BJ (cell line): ENCODE results near the gene ANKRD13B. TPM values are rescaled to one million over a fixed set of nuclear protein-coding genes. Genes with fewer than 3 reads are reported as not detected.

Experiments used
- CTCF ChIA-PET: fragments of 350-600 bp; formaldehyde crosslinking; extraction: SDS; loops from one replicate; lab custom pipeline; 2021; ENCODE audit warnings: antibody characterized with exemption, inconsistent platforms; lab: Yijun Ruan, JAX
- POLR2A ChIA-PET: fragments of 300-600 bp; sonication (Branson Sonifier 250); formaldehyde crosslinking; extraction: SDS; loops from one replicate; lab custom pipeline; 2021; ENCODE audit warnings: antibody characterized with exemption; lab: Charles Lee
- DNase-seq: peaks from one replicate; pipeline ENCODE4 v3.0.0-alpha.2; 2011; ENCODE audit warnings: low read depth
- H3K27me3 ChIP-seq: 2 replicates; pipeline ENCODE4 v1.6.0; 2011; ENCODE audit warnings: low read length; ENCODE audit not compliant: control insufficient read depth, insufficient read depth
- H3K36me3 ChIP-seq: 2 replicates; pipeline ENCODE4 v1.5.1; 2011; ENCODE audit warnings: low read length; ENCODE audit not compliant: control insufficient read depth, insufficient read depth
- H3K4me3 ChIP-seq: 2 replicates; pipeline ENCODE4 v1.5.1; 2011; ENCODE audit warnings: low read depth, mild to moderate bottlenecking, control low read depth, low read length
- polyA plus RNA-seq: library from polyadenylated mRNA; depleted of rRNA; stranded (reverse); fragments of >200 nt; gene quantifications from 2 replicates; pipeline ENCODE4 v1.2.3, GENCODE V29; 2011
- TF ChIP-seq, protein P1 (sequence below): IDR thresholded peaks from 2 replicates; pipeline ENCODE4 v1.5.1; 2011; ENCODE audit warnings: low read depth, mild to moderate bottlenecking, control low read depth, inconsistent platforms, low read length, moderate library complexity; ENCODE audit not compliant: insufficient read depth

Gene ANKRD13B
- polyA plus RNA-seq, 1 experiment, result 3.1 TPM

- ChIA-PET POLR2A (interaction anchor here (0.7 kb wide), 1 partner anchor 217 kb away, joined by 5 read pairs; no protein-coding TSS in a partner anchor), CTCF (interaction anchor here (0.6 to 4.7 kb wide), 23 partner anchors 9 to 467 kb away, joined by 3 to 61 read pairs (median 4); partner anchors contain the start of genes ABHD15 and TP53I13)
- peaks cover 3% of the 10 kb centered on the region for H3K36me3 ChIP-seq
- DNase-seq, result no peak
- H3K27me3 ChIP-seq, result no peaks in the 10 kb centered on the region
- 0 out of 2 replicates have a peak overlapping the region, but pooled peaks have one; percentile 10 for H3K4me3 ChIP-seq
- TF ChIP-seq, protein P1, sequence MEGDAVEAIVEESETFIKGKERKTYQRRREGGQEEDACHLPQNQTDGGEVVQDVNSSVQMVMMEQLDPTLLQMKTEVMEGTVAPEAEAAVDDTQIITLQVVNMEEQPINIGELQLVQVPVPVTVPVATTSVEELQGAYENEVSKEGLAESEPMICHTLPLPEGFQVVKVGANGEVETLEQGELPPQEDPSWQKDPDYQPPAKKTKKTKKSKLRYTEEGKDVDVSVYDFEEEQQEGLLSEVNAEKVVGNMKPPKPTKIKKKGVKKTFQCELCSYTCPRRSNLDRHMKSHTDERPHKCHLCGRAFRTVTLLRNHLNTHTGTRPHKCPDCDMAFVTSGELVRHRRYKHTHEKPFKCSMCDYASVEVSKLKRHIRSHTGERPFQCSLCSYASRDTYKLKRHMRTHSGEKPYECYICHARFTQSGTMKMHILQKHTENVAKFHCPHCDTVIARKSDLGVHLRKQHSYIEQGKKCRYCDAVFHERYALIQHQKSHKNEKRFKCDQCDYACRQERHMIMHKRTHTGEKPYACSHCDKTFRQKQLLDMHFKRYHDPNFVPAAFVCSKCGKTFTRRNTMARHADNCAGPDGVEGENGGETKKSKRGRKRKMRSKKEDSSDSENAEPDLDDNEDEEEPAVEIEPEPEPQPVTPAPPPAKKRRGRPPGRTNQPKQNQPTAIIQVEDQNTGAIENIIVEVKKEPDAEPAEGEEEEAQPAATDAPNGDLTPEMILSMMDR, result no peak
Measured at GRCh38 chr17:29591146-29591736, 1.7 kb upstream of the ANKRD13B start.

DNA sequence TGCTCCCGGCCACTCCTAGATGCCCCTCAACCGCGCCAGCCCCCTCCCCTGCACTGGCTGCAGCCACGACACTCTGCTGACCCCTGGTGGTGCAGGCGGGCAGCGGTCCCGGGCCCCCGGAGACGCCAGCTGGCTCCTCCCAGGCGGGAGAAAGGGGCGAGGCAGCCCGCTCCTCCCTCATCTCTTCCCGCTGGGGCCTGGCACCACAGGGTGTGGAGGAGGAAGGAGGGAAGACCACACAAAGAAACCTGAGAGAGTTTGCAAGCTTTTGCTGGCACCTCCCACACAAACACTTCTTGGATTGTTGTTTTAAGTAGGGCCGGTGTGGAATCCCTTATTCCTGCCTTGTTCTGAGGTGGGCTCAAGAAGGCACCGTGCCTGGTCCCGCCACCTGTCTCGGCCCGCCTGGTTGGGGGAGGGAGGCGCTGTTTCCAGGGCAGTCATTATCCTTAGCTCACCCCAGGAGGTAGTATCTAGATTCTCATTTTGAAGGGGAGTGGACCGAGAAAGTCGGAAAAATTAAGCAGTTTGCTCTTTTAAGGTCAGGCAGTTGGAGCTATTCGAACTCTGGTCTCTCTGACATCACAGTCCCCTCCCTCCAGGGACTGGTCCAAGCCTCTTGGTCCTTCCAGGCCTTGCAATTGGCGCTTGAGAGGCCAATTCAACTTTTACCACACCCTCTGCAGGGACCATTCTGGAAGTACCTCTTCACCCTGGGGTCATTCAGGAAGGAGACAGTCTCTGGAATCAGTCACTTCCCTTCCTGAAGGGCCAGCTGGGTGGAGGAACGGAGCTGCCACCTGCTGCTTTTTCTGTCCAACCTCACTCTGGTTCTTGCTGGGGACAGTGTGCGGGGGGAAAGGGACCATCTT lies 959 bp upstream of the ANKRD13B start:
- TF ChIP-seq, protein P1, result peak; percentile 99
- Histone ChIP-seq H3K36me3 (peaks cover 1% of the 10 kb centered on the region; the same call in 1 of the 2 replicates), H3K4me3 (no peak overlapping the region), H3K27me3 (no peaks in the 10 kb centered on the region)
- ChIA-PET POLR2A (no interaction called here), CTCF (interaction anchor here (0.6 to 4.7 kb wide), 25 partner anchors 11 to 468 kb away, joined by 3 to 61 read pairs (median 4); partner anchors contain the start of genes ABHD15 and TP53I13)
- DNase-seq, result no peak

DNA sequence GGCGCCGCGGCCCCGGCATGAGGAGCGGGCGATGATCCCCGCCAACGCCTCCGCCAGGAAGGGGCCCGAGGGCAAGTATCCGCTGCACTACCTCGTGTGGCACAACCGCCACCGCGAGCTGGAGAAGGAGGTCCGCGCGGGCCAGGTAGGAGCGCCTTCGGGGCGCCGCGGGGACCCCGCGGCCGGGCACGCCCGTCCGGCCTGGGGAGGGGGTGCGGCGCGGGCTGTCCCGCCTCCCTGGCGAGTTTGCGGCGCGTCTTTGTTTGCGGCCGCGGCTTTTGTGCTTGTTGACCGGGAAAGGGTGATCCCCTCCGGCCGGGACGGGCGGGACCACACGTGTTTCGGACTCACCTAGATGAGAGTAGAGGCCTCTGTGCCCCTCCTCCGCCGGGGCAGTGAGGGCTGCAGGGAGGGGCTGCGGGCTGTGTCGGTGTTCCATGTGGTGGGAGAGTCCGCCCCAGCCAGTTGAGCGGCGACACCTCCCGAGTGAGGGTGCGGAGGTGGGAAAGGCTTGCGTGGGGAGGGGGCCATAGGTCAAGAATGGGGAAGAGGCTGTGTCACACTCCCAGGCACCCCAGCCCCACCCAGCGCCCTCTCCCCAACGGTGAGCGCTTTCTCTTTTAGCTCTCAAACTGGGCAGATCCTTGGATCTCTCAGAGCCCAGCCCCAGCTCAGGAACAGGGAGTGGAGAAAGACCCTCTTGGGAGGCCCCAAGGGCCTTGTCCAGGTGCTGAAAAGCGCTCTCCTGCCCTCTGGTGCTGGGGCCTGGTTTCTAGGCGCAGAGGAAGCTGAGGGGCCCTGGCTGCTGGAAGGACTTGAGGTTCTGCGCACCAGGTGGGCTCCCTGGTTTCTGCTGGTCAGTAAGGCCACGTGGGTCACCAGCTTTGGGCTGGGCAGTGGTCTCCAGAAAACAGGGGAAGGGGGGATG lies 923 bp downstream of the ANKRD13B start:
- no peaks in the 10 kb centered on the region for H3K36me3 ChIP-seq
- TF ChIP-seq, protein P1, result peak; percentile 10; the same call in 1 of the 2 replicates
- peak overlapping the region; percentile 59 for H3K4me3 ChIP-seq
- CTCF ChIA-PET, result interaction anchor here (0.5 to 4.7 kb wide), 6 partner anchors 12 to 427 kb away, joined by 3 to 61 read pairs (median 12); no protein-coding TSS in a partner anchor
- POLR2A ChIA-PET, result no interaction called here
- DNase-seq, result no peak
- no peaks in the 10 kb centered on the region for H3K27me3 ChIP-seq

- no peak overlapping the region for H3K4me3 ChIP-seq
- TF ChIP-seq, protein P1, result no peak
- no peaks in the 10 kb centered on the region for H3K27me3 ChIP-seq
- no peaks in the 10 kb centered on the region for H3K36me3 ChIP-seq
- ChIA-PET POLR2A (no interaction called here), CTCF (interaction anchor here (0.5 to 4.7 kb wide), 5 partner anchors 13 to 426 kb away, joined by 3 to 61 read pairs (median 20); no protein-coding TSS in a partner anchor)
- no peak for DNase-seq
Measured at GRCh38 chr17:29594519-29595090, 1.7 kb downstream of the ANKRD13B start.
